K562 (cell line): Measurements from ENCODE around the gene GPD2. TPM values are rescaled to one million over a fixed set of nuclear protein-coding genes. Genes with fewer than 3 reads are reported as not detected.

ENCODE experiments used
- ATAC-seq: fragments of 200-7000 bp; cut with Tn5 transposase; 3 replicates; pipeline ENCODE4 v1.9.1; 2020; ENCODE audit warnings: moderate library complexity
- BruUV-seq: library from RNA; stranded (reverse); fragments of 400-500 nt; replicated peaks from 2 replicates; lab custom pipeline; 2021; lab: Mats Ljungman, UMichigan
- CTCF ChIA-PET: fragments of 300-600 bp; formaldehyde crosslinking; extraction: SDS; loops from one replicate; lab custom pipeline; 2021; ENCODE audit warnings: low intra/inter-chr PET ratio; lab: Yijun Ruan, JAX
- POLR2A ChIA-PET: fragments of 300-600, 350-650 bp; sonication (Branson Sonifier 250); formaldehyde crosslinking; extraction: SDS; loops from one replicate; lab custom pipeline; 2021; ENCODE audit warnings: antibody characterized with exemption, inconsistent platforms; lab: Yijun Ruan, JAX
- DNase-seq, 4 experiments: peaks; one replicate each; pipeline versions ENCODE4 v3.0.0 to v3.0.0-alpha.2; 2011 to 2018; ENCODE audit warnings: low spot score in 3 of 4, mixed read lengths in 3 of 4; ENCODE audit errors: extremely low read depth in 1 of 4
- FAIRE-seq: peaks from 2 replicates; lab custom pipeline; 2011; peaks lifted over from hg19 to GRCh38; lab: Jason Lieb, UNC
- H2AFZ ChIP-seq: 2 replicates; pipeline ENCODE4 v1.6.0; 2011; ENCODE audit warnings: low read depth, low read length, control low read depth, inconsistent platforms
- H3K27ac ChIP-seq: fragments of 200-600 bp; 3 replicates; pipeline ENCODE4 v1.8.0; 2011; ENCODE audit warnings: low read depth, mild to moderate bottlenecking, control low read depth, inconsistent platforms, low read length, moderate library complexity, mixed read lengths; ENCODE audit errors: extremely low read depth
- H3K27me3 ChIP-seq, 2 experiments: fragments of 300-600 bp in 1 of 2; 2 replicates in 1 of 2; 3 replicates in 1 of 2; pipeline versions ENCODE4 v1.6.0 to v1.8.0; 2011; ENCODE audit warnings: inconsistent platforms in 2 of 2, low read length in 2 of 2, mild to moderate bottlenecking in 1 of 2, mixed read lengths in 1 of 2, moderate library complexity in 1 of 2; ENCODE audit not compliant: control insufficient read depth in 2 of 2, insufficient read depth in 2 of 2
- H3K36me3 ChIP-seq: fragments of 300-600 bp; 3 replicates; pipeline ENCODE4 v1.8.0; 2011; ENCODE audit warnings: mild to moderate bottlenecking, low read length, inconsistent platforms; ENCODE audit not compliant: control insufficient read depth, insufficient read depth
- H3K4me1 ChIP-seq, 2 experiments: fragments of 200-600 bp in 1 of 2; replicated peaks in 1 of 2; 2 replicates in 1 of 2; 3 replicates in 1 of 2; pipeline versions ENCODE4 v1.5.1 to v1.8.0; 2011; ENCODE audit warnings: inconsistent platforms in 2 of 2, low read length in 2 of 2, mild to moderate bottlenecking in 1 of 2, mixed read lengths in 1 of 2, moderate library complexity in 1 of 2; ENCODE audit not compliant: control insufficient read depth in 2 of 2, insufficient read depth in 2 of 2
- H3K4me2 ChIP-seq: 2 replicates; pipeline ENCODE4 v1.6.1; 2011; ENCODE audit warnings: low read length, control low read depth, inconsistent platforms, mixed read lengths; ENCODE audit not compliant: insufficient read depth
- H3K4me3 ChIP-seq: fragments of 200-600 bp; sonication (generic), shearing (Covaris generic); 2 replicates; pipeline ENCODE4 v1.5.1; 2016; ENCODE audit warnings: control low read depth, inconsistent platforms
- H3K79me2 ChIP-seq: fragments of 200-600 bp; 3 replicates; pipeline ENCODE4 v1.8.0; 2011; ENCODE audit warnings: low read length, inconsistent platforms; ENCODE audit not compliant: control insufficient read depth, insufficient read depth
- H3K9ac ChIP-seq, 2 experiments: 2 replicates each; pipeline versions ENCODE4 v1.6.0 to v1.6.1; 2011; ENCODE audit warnings: low read depth in 2 of 2, low read length in 2 of 2, control low read depth in 1 of 2, inconsistent platforms in 1 of 2, mild to moderate bottlenecking in 1 of 2, mixed read lengths in 1 of 2; ENCODE audit not compliant: insufficient read depth in 1 of 2
- H3K9me1 ChIP-seq: one replicate; pipeline ENCODE4 v1.6.0; 2011; ENCODE audit warnings: inconsistent platforms, mild to moderate bottlenecking, low read length, moderate library complexity; ENCODE audit not compliant: control insufficient read depth, insufficient read depth
- H3K9me3 ChIP-seq: replicated peaks from 2 replicates; pipeline ENCODE4 v1.5.1; 2011; ENCODE audit warnings: low read depth, low read length, inconsistent platforms; ENCODE audit not compliant: control insufficient read depth, insufficient read depth
- H4K20me1 ChIP-seq: replicated peaks from 2 replicates; pipeline ENCODE4 v1.6.1; 2011; ENCODE audit warnings: low read length, inconsistent platforms, mixed read lengths; ENCODE audit not compliant: control insufficient read depth, insufficient read depth
- GTF2A2 ChIP-seq: IDR thresholded peaks from 2 replicates; pipeline ENCODE4 v1.6.1; 2016; ENCODE audit warnings: mild to moderate bottlenecking, missing genetic modification characterization, missing compliant biosample characterization
- NCOA2 ChIP-seq, 2 experiments: fragments of 450-650 bp; IDR thresholded peaks; 2 replicates each; pipeline ENCODE4 v1.6.1; 2018; ENCODE audit warnings: mild to moderate bottlenecking in 2 of 2, moderate library complexity in 1 of 2; ENCODE audit not compliant: partially characterized antibody in 2 of 2
- NCOR1 ChIP-seq: fragments of 450-650 bp; IDR thresholded peaks from 2 replicates; pipeline ENCODE4 v1.6.1; 2016; ENCODE audit warnings: mild to moderate bottlenecking, moderate library complexity
- RBFOX2 ChIP-seq: fragments of 200-400 bp; formaldehyde crosslinking; IDR thresholded peaks from 2 replicates; pipeline ENCODE4 v1.6.1; 2017; ENCODE audit warnings: low read depth, mild to moderate bottlenecking, low read length, moderate library complexity
- SP1 ChIP-seq: sonication (generic); formaldehyde crosslinking; IDR thresholded peaks from 2 replicates; pipeline ENCODE4 v1.8.1; 2022; ENCODE audit warnings: mild to moderate bottlenecking, missing genetic modification reagents
- SRF ChIP-seq, 2 experiments: fragments of 250-450, 450-650 bp in 1 of 2; sonication (Bioruptor Pico) in 1 of 2; sonication (generic) in 1 of 2; formaldehyde crosslinking; IDR thresholded peaks; 2 replicates each; pipeline versions ENCODE4 v1.5.0 to v1.5.1; 2020 to 2022; ENCODE audit warnings: mild to moderate bottlenecking in 1 of 2, missing genetic modification reagents in 1 of 2
- THRAP3 ChIP-seq: fragments of 450-650 bp; IDR thresholded peaks from 2 replicates; pipeline ENCODE4 v1.6.1; 2016; ENCODE audit warnings: mild to moderate bottlenecking, inconsistent platforms, borderline replicate concordance
- TRIM24 ChIP-seq, 2 experiments: fragments of 450-650 bp; IDR thresholded peaks; 2 replicates each; pipeline ENCODE4 v1.6.1; 2016
- ZNF717 ChIP-seq: fragments of 250-450 bp; sonication (Bioruptor Pico); IDR thresholded peaks from 2 replicates; pipeline ENCODE4 v1.5.0; 2021
- in situ Hi-C: fragments of 300-500 bp; cut with MboI; formaldehyde crosslinking; loops from 4 replicates; pipeline ENCODE4 v1.15.0; 2018; ENCODE audit warnings: inconsistent platforms, mixed read lengths
- intact Hi-C: fragments of 100-400 bp; cut with micrococcal nuclease; formaldehyde crosslinking; loops from 2 replicates; pipeline ENCODE4 v1.14.2; 2022
- polyA plus RNA-seq, 8 experiments: library from polyadenylated mRNA; depleted of rRNA in 4 of 8; stranded (reverse) in 5 of 8; unstranded in 3 of 8; fragments of >200 nt; fragmentation: Nextera tagmentation in 2 of 8; fragmentation: Illumina TruSeq in 1 of 8; extraction: Ambion mirVana in 2 of 8; extraction: Trizol in 1 of 8; gene quantifications; 2 replicates each; pipeline versions ENCODE4 v1.2.1 to v1.2.3, GENCODE V29; 2011 to 2014; ENCODE audit warnings: inconsistent platforms in 1 of 8, missing spikeins in 1 of 8
- total RNA-seq, 7 experiments: library from RNA; depleted of rRNA in 6 of 7; stranded (reverse); fragments of >200 nt in 6 of 7; fragmentation: Illumina TruSeq in 2 of 7; extraction: Trizol in 2 of 7; gene quantifications; 2 replicates each; pipeline versions ENCODE4 v1.2.1 to v1.2.3, GENCODE V29; 2011 to 2021; ENCODE audit warnings: low replicate concordance in 1 of 7
- TF ChIP-seq, protein P1 (sequence below), 3 experiments: IDR thresholded peaks in 2 of 3; conservative IDR thresholded peaks in 1 of 3; 2 replicates each; pipeline ENCODE4 v1.5.1; 2011 to 2012; ENCODE audit warnings: low read length in 3 of 3, mild to moderate bottlenecking in 3 of 3, control low read depth in 2 of 3, improper control_type of control experiment in 1 of 3, inconsistent platforms in 1 of 3, low read depth in 1 of 3, mixed read lengths in 1 of 3, moderate library complexity in 1 of 3; ENCODE audit not compliant: insufficient read depth in 2 of 3
- TF ChIP-seq, protein P2 (sequence below): sonication (generic); formaldehyde crosslinking; IDR thresholded peaks from 2 replicates; pipeline ENCODE4 v1.8.1; 2022; ENCODE audit warnings: missing genetic modification reagents
- TF ChIP-seq, protein P3 (sequence below): sonication (generic); formaldehyde crosslinking; IDR thresholded peaks from 2 replicates; pipeline ENCODE4 v1.8.1; 2023; ENCODE audit warnings: missing genetic modification reagents, mild to moderate bottlenecking, borderline replicate concordance

The GPD2 gene
- total and polyA plus RNA-seq, 9 of the 15 experiments (the other 6 are each of a cell fraction or from before 2014, with no cell fraction given), result 5.2 to 39.2 (median 19.0) TPM

DNA sequence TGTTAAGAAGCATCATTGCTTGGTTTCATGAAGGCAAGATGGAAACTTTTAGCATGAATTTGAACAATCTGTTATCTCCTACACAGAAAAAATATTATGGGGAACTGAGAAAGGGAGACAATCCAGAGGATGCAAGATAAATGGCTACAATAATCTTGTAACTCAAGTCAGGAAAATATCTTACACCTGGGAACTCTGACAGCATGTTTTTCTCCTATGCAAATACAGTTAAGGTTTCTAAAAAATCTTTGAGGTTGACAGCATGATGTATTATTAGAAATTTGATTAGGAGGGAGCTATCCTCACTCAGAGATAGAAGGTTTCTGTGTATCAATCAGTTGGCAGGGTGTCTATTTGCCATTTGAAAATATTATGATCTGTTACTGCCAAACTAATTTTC, 75.6 kb downstream of the GPD2 start:
- H3K27me3 ChIP-seq, result no peaks in the 10 kb centered on the region
- in situ Hi-C loops (no loop called here), intact Hi-C loops (no loop called here)
- no peak overlapping the region for H3K9ac ChIP-seq
- DNase-seq (no peak), FAIRE-seq (no peak), ATAC-seq (no peak)
- no peaks in the 10 kb centered on the region for H3K9me1 ChIP-seq
- ChIA-PET CTCF (no interaction called here), POLR2A (no interaction called here)
- no peaks in the 10 kb centered on the region for H4K20me1 ChIP-seq
- no peaks in the 10 kb centered on the region; the same call in 2 of the 3 replicates for H3K36me3 ChIP-seq
- H3K27ac ChIP-seq, result no peak overlapping the region
- H3K9me3 ChIP-seq, result no peaks in the 10 kb centered on the region
- no peaks in the 10 kb centered on the region for H3K79me2 ChIP-seq
- no peak overlapping the region for H3K4me2 ChIP-seq
- H3K4me1 ChIP-seq, result no peaks in the 10 kb centered on the region
- no peak overlapping the region for H2AFZ ChIP-seq
- H3K4me3 ChIP-seq, result no peak overlapping the region
- no TSS peak for BruUV-seq
- TF ChIP-seq, protein P1, sequence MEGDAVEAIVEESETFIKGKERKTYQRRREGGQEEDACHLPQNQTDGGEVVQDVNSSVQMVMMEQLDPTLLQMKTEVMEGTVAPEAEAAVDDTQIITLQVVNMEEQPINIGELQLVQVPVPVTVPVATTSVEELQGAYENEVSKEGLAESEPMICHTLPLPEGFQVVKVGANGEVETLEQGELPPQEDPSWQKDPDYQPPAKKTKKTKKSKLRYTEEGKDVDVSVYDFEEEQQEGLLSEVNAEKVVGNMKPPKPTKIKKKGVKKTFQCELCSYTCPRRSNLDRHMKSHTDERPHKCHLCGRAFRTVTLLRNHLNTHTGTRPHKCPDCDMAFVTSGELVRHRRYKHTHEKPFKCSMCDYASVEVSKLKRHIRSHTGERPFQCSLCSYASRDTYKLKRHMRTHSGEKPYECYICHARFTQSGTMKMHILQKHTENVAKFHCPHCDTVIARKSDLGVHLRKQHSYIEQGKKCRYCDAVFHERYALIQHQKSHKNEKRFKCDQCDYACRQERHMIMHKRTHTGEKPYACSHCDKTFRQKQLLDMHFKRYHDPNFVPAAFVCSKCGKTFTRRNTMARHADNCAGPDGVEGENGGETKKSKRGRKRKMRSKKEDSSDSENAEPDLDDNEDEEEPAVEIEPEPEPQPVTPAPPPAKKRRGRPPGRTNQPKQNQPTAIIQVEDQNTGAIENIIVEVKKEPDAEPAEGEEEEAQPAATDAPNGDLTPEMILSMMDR (IDR thresholded peaks at IDR 0.05 in 2 of 3, conservative IDR thresholded peaks at IDR 0.05 in 1 of 3; ENCODE audit: insufficient read depth in 2 of 3, low read depth in 1 of 3, low read length in 3 of 3), result no peak
- TF ChIP-seq RBFOX2 (no peak), NCOR1 (no peak), ZNF717 (CRISPR knock-in tag) (no peak), TRIM24 (IDR thresholded peaks at IDR 0.05) (no peak), SP1 (CRISPR knock-in tag) (no peak), THRAP3 (no peak), NCOA2 (IDR thresholded peaks at IDR 0.05; ENCODE audit: partially characterized antibody in 2 of 2) (no peak), SRF (CRISPR knock-in tag; IDR thresholded peaks at IDR 0.05) (no peak), GTF2A2 (no peak)
- TF ChIP-seq, protein P2, sequence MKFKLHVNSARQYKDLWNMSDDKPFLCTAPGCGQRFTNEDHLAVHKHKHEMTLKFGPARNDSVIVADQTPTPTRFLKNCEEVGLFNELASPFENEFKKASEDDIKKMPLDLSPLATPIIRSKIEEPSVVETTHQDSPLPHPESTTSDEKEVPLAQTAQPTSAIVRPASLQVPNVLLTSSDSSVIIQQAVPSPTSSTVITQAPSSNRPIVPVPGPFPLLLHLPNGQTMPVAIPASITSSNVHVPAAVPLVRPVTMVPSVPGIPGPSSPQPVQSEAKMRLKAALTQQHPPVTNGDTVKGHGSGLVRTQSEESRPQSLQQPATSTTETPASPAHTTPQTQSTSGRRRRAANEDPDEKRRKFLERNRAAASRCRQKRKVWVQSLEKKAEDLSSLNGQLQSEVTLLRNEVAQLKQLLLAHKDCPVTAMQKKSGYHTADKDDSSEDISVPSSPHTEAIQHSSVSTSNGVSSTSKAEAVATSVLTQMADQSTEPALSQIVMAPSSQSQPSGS, result no peak
- TF ChIP-seq, protein P3, sequence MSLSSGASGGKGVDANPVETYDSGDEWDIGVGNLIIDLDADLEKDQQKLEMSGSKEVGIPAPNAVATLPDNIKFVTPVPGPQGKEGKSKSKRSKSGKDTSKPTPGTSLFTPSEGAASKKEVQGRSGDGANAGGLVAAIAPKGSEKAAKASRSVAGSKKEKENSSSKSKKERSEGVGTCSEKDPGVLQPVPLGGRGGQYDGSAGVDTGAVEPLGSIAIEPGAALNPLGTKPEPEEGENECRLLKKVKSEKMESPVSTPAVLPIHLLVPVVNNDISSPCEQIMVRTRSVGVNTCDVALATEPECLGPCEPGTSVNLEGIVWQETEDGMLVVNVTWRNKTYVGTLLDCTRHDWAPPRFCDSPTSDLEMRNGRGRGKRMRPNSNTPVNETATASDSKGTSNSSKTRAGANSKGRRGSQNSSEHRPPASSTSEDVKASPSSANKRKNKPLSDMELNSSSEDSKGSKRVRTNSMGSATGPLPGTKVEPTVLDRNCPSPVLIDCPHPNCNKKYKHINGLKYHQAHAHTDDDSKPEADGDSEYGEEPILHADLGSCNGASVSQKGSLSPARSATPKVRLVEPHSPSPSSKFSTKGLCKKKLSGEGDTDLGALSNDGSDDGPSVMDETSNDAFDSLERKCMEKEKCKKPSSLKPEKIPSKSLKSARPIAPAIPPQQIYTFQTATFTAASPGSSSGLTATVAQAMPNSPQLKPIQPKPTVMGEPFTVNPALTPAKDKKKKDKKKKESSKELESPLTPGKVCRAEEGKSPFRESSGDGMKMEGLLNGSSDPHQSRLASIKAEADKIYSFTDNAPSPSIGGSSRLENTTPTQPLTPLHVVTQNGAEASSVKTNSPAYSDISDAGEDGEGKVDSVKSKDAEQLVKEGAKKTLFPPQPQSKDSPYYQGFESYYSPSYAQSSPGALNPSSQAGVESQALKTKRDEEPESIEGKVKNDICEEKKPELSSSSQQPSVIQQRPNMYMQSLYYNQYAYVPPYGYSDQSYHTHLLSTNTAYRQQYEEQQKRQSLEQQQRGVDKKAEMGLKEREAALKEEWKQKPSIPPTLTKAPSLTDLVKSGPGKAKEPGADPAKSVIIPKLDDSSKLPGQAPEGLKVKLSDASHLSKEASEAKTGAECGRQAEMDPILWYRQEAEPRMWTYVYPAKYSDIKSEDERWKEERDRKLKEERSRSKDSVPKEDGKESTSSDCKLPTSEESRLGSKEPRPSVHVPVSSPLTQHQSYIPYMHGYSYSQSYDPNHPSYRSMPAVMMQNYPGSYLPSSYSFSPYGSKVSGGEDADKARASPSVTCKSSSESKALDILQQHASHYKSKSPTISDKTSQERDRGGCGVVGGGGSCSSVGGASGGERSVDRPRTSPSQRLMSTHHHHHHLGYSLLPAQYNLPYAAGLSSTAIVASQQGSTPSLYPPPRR (CRISPR knock-in tag), result no peak
